DMS153 treated with DMSO at 0.1 percent for 48 hours (cell line): Measurements from ENCODE around the gene FAM83F.
A peak's percentile ranks its signal among the peaks of the same experiment; 100 is the strongest.
"Not testable (repeated sequence)": the region's sequence is repeated elsewhere in the genome, so short reads cannot be mapped to it uniquely, and the experiment has no call there.

ENCODE experiments used
- DNase-seq: peaks from one replicate; lab custom pipeline; 2025; ENCODE audit not compliant: unreplicated experiment; lab: John Stamatoyannopoulos, UW

FAM83F gene

DNA sequence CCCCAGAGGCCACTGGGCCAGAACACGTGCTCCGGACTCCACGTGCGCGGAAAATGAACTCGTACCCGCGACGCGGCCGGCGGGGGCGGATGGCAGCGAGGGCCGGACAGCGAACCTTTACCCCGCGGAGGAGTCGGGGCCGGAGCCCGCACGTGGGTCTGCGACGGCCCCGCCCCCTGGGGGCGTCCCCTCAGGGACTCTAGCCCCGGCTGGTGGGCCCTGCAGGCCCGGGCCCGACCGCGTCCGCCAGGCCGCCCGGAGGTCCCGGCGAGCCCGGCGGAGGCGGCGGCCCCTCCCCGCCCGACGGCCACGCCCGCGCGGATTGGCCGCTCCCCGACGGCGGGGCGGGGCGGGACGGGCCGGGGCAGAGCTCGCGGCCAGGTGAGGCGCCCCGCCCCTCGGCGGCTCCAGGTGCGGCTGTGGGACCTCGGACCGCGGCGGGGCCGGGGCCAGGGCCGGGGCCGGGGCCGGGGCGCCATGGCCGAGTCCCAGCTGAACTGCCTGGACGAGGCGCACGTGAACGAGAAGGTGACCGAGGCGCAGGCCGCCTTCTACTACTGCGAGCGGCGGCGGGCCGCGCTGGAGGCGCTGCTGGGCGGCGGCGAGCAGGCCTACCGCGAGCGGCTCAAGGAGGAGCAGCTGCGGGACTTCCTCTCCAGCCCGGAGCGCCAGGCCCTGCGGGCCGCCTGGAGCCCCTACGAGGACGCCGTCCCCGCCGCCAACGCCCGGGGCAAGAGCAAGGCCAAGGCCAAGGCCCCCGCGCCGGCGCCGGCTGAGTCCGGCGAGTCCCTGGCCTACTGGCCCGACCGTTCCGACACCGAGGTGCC lies at the start of gene FAM83F:
TSS of gene FAM83F (plus strand) at position 389 of the 827 bp plus-strand sequence. CDS start at position 478, 89 bp downstream.
- peak; percentile 48 for DNase-seq

GRCh38 chr22:39946126-39946502 lies 48.6 kb upstream of the FAM83F start:
- no peak for DNase-seq

GRCh38 chr22:39946503-39947219 lies 48.1 kb upstream of the FAM83F start:
- peak; percentile 75 for DNase-seq

GRCh38 chr22:39947220-39948216 lies 47.2 kb upstream of the FAM83F start:
- peak; percentile 48 for DNase-seq

DNA sequence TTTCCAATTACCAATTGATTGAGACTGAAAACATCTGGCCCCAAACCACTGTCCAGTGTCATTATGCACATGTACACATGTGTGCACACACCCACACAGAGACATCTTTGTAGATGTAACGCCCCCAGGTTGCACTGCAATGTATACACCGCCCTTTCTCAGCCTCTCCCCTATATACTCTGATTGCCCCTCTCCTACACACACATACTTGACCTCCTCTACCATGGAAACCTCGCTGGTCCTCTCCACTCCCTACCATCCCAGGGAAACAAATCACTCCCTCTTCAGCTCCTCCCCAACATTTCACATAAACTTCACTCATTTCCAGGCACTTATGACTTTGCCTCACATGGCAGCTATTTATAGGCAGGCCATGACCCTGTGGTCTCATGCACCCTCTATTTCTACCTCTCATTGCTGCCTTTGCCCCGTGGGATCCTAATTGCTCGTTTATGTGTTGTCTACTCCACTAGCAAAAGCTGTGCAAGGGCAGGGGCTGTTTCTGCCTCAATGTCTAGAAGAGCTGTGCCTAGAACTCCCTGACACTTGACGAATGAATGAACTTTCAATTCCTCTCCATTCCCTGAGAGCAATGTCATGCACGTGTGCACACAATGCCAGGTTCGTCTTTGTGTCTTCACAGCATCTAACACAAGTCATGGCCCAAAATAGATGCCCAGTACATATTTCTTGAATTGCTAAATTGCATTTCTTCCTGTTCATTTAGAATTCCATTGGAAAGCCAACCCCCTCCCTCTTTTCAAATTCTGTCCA lies 44.6 kb upstream of the FAM83F start:
- DNase-seq: no peak

- not testable (repeated sequence) for DNase-seq
Observed at GRCh38 chr22:39951603-39952293, 43.0 kb upstream of the FAM83F start.

GRCh38 chr22:39952347-39952746 lies 42.4 kb upstream of the FAM83F start:
- no peak for DNase-seq

DNA sequence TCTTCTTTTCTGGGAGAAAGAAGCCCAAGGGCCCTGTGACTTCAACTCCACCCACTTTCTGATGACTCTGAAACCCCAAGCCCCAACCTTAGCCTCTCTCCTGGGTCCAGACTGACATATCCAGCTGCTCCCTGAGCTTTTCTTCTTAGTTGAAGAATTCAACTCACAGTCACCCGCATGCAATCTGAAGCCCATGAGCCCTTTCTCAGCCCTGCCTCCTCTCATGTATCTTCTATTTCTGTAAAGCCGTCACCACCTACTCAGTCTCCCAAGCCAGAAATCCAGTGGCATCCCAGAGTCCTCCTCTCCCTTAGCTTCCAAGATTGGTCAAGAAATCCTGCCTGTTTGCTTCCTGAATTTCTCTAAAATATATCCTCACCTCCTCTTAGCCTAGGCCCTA lies 41.7 kb upstream of the FAM83F start:
- no peak for DNase-seq

GRCh38 chr22:39954584-39955055 lies 40.1 kb upstream of the FAM83F start:
- DNase-seq: no peak

DNA sequence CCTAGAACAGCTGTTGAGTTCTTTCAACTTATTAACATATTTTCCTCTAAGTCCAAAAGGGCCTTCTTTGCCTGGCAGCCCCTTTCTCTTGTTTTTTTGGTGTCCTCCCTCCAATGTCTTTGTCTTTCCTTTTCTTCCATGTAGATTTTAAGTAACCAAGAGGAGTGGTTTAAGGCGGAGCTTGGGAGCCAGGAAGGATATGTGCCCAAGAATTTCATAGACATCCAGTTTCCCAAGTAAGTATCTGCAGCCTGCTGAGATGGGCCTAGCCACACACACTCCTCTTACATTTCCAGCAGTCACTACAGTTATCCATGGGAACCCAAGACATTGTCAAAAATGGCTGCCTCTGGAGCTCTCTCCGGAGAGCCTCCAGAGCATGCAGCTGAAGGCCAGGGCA lies 39.1 kb upstream of the FAM83F start:
- DNase-seq: no peak

DNA sequence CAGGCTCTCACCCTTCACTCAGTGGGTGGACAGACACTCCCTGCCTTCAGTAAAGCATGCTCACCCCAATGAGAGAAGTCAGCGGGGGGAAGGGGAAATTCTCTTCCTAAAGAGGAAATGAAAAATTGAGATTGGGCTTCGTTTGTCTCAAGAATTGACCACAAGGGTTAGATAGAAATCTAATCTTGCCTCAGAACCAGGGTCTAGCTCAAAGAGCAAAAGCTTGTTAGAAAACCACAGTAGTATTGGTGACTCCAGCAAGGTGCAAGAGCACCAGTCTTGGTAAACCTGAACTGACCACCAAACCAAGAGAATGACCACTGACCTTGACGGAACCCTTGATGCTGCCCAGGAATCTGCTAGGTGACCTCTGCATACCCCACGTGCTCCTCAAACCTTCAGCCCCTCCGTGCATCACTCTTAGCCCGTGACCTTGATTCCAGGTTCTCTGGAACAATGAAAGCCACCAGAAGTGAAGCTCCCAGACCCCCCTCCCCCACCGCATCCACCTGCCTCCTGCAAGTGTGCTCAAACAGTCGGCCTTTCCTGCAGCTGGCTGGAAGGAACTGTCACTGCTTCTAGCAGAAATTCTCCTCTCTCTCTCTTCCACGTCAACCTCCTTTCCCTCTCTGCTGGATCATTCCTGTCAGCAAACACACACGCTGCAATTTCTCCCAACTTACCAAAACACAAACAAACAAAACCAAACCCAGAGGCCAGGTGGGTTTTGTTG lies 37.7 kb upstream of the FAM83F start:
- DNase-seq: no peak

DNA sequence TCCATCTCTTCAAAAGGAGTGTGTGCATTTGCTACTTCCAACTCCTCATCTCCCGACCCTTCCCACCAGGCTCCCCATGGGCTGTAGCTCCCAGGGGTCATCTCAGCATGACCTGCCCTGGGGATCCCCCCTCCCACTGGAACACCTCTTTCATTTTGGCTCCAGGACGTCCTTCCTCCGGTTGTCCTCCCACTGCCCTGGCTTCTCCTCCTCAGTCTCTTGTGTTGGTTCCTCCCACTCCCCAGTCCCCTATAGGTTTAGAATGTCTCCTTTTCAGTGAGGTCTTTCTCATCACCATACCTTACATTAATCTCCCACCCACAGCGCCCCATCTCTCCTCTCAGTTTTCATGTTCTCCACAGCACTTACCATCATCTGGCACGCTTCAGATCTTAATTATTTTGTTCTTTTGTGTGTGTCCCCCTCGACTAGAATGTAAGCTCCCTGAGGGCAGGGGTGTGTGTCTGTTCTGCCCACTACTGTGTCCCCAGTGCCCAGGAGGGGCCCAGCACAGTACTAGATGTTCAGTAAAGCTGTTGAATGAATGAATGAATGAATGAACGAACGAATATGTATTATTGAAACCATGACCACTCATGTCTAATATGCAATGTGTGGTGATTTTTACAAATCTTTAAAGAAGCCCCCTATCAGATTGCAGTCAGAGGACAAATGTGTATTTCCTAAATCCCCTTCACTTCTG lies 36.6 kb upstream of the FAM83F start:
- DNase-seq: no peak

DNA sequence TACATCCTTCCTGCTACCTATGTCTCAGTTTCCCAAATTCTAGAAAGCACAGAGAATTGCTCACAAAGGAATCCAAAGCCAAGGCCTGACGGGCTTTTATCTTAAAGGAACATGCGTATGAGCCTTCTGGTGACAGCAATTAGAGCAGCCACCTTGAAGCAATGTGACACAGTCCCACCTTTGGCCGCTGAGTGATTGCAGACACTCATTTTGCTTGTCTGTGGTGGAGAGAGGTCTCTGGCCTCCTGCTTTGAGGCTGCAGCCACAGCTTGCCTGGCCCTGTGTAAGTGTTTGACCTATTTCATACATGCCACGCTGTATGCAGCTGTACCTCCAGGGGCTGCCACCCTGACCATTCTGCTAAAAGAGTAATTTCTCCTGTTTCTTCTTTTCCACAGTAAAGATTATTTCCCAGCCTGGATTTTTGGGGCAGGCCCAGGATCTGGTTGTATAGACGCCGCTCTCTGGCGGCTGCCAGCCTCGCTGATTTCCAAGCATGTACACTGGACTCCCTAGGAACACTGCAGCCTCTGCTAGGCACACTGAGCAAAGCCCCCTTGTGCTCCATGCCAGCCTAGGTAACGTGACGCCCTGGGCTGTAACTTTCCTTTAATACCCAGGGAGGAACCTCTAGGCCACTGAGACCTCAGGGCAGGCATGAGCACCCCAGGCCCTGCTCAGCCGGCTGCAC lies 35.7 kb upstream of the FAM83F start:
- no peak for DNase-seq

GRCh38 chr22:39959640-39960447 lies 34.9 kb upstream of the FAM83F start, which contains the start of gene TMA7B:
Gene TMA7B (plus strand): TSS chr22:39960397. CDS start chr22:39964375, 3,978 bp downstream.
- no peak for DNase-seq

DNA sequence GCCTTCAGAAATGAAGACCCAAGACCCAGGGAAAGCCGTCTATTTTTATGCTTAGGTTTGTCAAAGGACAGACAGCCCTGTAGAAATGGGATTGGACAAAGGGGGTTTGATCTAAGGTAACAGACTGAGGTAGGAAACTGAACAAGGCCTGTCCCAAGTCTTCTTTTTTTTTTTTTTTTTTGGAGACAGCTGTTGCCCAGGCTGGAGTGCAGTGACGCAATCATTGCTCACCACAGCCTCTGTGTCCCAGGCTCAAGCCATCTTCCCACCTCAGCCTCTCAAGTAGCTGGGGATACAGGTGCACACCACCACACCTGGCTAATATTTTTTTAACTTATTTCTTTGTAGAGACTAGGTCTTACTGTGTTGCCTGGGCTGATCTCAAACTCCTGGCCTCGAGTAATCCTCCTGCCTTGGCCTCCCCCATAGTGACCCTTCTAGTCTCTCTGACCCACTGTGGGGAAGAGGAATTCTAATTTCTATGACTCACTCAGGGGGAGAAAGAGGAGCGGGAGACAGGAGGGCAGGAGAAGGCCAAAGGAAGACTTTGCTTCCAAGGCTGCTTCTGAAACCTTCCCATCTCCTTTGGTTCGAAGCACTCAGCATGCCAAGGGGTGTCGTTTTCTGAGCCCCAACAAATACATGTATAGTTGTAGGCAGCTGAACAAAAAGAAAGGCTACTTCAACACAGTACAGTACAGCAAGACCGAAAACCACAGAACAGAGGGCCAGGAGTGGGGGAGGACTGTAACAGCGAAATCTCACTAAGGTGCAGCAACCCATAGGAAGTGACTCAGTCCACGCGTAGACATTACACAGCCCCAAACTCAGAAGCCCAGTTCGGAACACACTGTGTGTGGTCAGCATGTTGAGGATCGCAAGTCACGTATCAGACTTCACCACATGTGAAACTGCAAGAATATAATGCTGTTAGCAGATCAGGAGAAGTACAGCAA lies 33.7 kb upstream of the FAM83F start:
- DNase-seq: no peak

DNA sequence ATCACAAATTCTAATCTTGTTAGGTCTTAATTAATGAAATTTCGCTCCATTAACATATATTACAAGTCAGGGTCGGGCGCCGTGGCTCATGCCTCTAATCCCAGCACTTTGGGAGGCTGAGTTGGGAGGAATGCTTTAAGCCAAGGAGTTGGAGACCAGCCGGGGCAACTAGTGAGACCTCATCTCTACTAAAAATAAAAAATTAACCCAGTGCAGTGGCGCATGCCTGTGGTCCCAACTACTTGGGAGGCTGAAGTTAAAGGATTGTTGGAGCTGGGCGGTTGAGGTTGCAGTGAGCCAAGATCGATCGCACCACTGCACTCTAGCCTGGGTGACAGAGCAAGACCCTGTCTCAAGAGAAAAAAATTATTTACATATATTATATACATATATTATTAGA lies 32.7 kb upstream of the FAM83F start:
- DNase-seq: no peak
